Measurements from ENCODE around the gene PLCB1. TPM values are rescaled to one million over a fixed set of nuclear protein-coding genes. Genes with fewer than 3 reads are reported as not detected.
"Not testable (repeated sequence)": the region's sequence is repeated elsewhere in the genome, so short reads cannot be mapped to it uniquely, and the experiment has no call there.

PLCB1 gene
- total RNA-seq, 1 donor from 2014 or later: 37.4 TPM

- H3K27ac Mint-ChIP-seq (ENCODE audit: unreplicated experiment): no peak overlapping the region
- DNase-seq: no peak
- no peak overlapping the region for H3K4me3 Mint-ChIP-seq (ENCODE audit: unreplicated experiment)
- H3K27me3 Mint-ChIP-seq (ENCODE audit: unreplicated experiment): peaks cover 2% of the 10 kb centered on the region
- peaks cover 2% of the 10 kb centered on the region for H3K9me3 Mint-ChIP-seq (ENCODE audit: unreplicated experiment)
- no peaks in the 10 kb centered on the region for H3K4me1 Mint-ChIP-seq (ENCODE audit: low read depth, unreplicated experiment)
- TF ChIP-seq CTCF (IDR thresholded peaks at IDR 0.05; ENCODE audit: partially characterized antibody, unreplicated experiment): no peak
- H3K36me3 Mint-ChIP-seq (ENCODE audit: unreplicated experiment): no peaks in the 10 kb centered on the region
Measured at GRCh38 chr20:8583566-8584043, 451.5 kb downstream of the PLCB1 start.

GRCh38 chr20:8587251-8587650 is 455.2 kb downstream of the PLCB1 start:
- Mint-ChIP-seq H3K36me3 (ENCODE audit: unreplicated experiment) (no peaks in the 10 kb centered on the region), H3K27ac (ENCODE audit: unreplicated experiment) (no peak overlapping the region), H3K27me3 (ENCODE audit: unreplicated experiment) (peaks cover 2% of the 10 kb centered on the region), H3K4me3 (ENCODE audit: unreplicated experiment) (no peak overlapping the region), H3K9me3 (ENCODE audit: unreplicated experiment) (peaks cover 2% of the 10 kb centered on the region), H3K4me1 (ENCODE audit: low read depth, unreplicated experiment) (no peaks in the 10 kb centered on the region)
- no peak for DNase-seq
- TF ChIP-seq CTCF (IDR thresholded peaks at IDR 0.05; ENCODE audit: partially characterized antibody, unreplicated experiment): no peak

- Mint-ChIP-seq H3K27ac (ENCODE audit: unreplicated experiment) (no peak overlapping the region), H3K9me3 (ENCODE audit: unreplicated experiment) (no peaks in the 10 kb centered on the region), H3K4me1 (ENCODE audit: low read depth, unreplicated experiment) (no peaks in the 10 kb centered on the region), H3K27me3 (ENCODE audit: unreplicated experiment) (peaks cover 2% of the 10 kb centered on the region), H3K36me3 (ENCODE audit: unreplicated experiment) (no peaks in the 10 kb centered on the region), H3K4me3 (ENCODE audit: unreplicated experiment) (no peak overlapping the region)
- no peak for TF ChIP-seq CTCF (IDR thresholded peaks at IDR 0.05; ENCODE audit: partially characterized antibody, unreplicated experiment)
- no peak for DNase-seq
Measured at GRCh38 chr20:8587810-8588209, 455.7 kb downstream of the PLCB1 start.

GRCh38 chr20:8589956-8590355 is 457.9 kb downstream of the PLCB1 start:
- DNase-seq: no peak
- Mint-ChIP-seq H3K27ac (ENCODE audit: unreplicated experiment) (no peak overlapping the region), H3K36me3 (ENCODE audit: unreplicated experiment) (no peaks in the 10 kb centered on the region), H3K4me1 (ENCODE audit: low read depth, unreplicated experiment) (no peaks in the 10 kb centered on the region), H3K27me3 (ENCODE audit: unreplicated experiment) (peaks cover 2% of the 10 kb centered on the region), H3K4me3 (ENCODE audit: unreplicated experiment) (no peak overlapping the region), H3K9me3 (ENCODE audit: unreplicated experiment) (no peaks in the 10 kb centered on the region)
- no peak for TF ChIP-seq CTCF (IDR thresholded peaks at IDR 0.05; ENCODE audit: partially characterized antibody, unreplicated experiment)

GRCh38 chr20:8600910-8601541 is 469.0 kb downstream of the PLCB1 start:
- H3K4me1 Mint-ChIP-seq (ENCODE audit: low read depth, unreplicated experiment); H3K9me3 Mint-ChIP-seq (ENCODE audit: unreplicated experiment); H3K27me3 Mint-ChIP-seq (ENCODE audit: unreplicated experiment); H3K36me3 Mint-ChIP-seq (ENCODE audit: unreplicated experiment); DNase-seq: not testable (repeated sequence)
- Mint-ChIP-seq H3K4me3 (ENCODE audit: unreplicated experiment) (peak overlapping the region; percentile 87), H3K27ac (ENCODE audit: unreplicated experiment) (peak overlapping the region; percentile 89)
